Heart right ventricle (tissue), 16 donors: ENCODE measurements around the gene COL4A2. TPM values are rescaled to one million over a fixed set of nuclear protein-coding genes. Genes with fewer than 3 reads are reported as not detected.

ENCODE experiments used
- ATAC-seq, 8 donors: fragments of 200-7000 bp; cut with Tn5 transposase; one replicate each; pipeline ENCODE4 v1.9.1; 2020; ENCODE audit warnings: mild to moderate bottlenecking in 8 of 8, moderate library complexity in 8 of 8, moderate number of reproducible peaks in 1 of 8
- DNase-seq, 2 donors: peaks; one replicate each; pipeline ENCODE4 v3.0.0-alpha.2; 2020
- H3K27ac ChIP-seq, 10 donors: fragments of 200-600 bp; sonication (generic) in 2 of 10; one replicate each; pipeline versions ENCODE4 v1.5.0 to v1.8.0; 2020 to 2022; ENCODE audit warnings: mild to moderate bottlenecking in 3 of 10
- H3K27me3 ChIP-seq, 7 donors: fragments of 200-600 bp; one replicate each; pipeline ENCODE4 v1.8.0; 2021 to 2022; ENCODE audit warnings: mild to moderate bottlenecking in 2 of 7
- H3K36me3 ChIP-seq, 9 donors: fragments of 200-600 bp; sonication (generic) in 1 of 9; one replicate each; pipeline versions ENCODE4 v1.5.0 to v1.8.0; 2020 to 2022; ENCODE audit warnings: mild to moderate bottlenecking in 2 of 9
- H3K4me1 ChIP-seq, 9 donors: fragments of 200-600 bp; sonication (generic) in 1 of 9; one replicate each; pipeline versions ENCODE4 v1.5.0 to v1.8.0; 2020 to 2022; ENCODE audit warnings: mild to moderate bottlenecking in 4 of 9
- H3K4me3 ChIP-seq, 10 donors: fragments of 200-600 bp; sonication (generic) in 2 of 10; one replicate each; pipeline versions ENCODE4 v1.5.0 to v1.8.0; 2020 to 2022; ENCODE audit warnings: mild to moderate bottlenecking in 7 of 10, moderate library complexity in 2 of 10
- H3K9me3 ChIP-seq, 11 donors: fragments of 200-600 bp in 10 of 11; sonication (generic) in 2 of 11; one replicate each; pipeline versions ENCODE4 v1.5.0 to v1.8.0; 2013 to 2022; ENCODE audit warnings: mild to moderate bottlenecking in 2 of 11, control low read depth in 1 of 11, moderate library complexity in 1 of 11
- WGBS, 2 donors: extraction: QIAGEN DNeasy Blood & Tissue Kit; methylation state at CpG; one replicate each; pipeline ENCODE4 v1.1.7; 2013; ENCODE audit warnings: inconsistent platforms in 1 of 2; 5-methylcytosine and 5-hydroxymethylcytosine counted together
- intact Hi-C, 10 donors: fragments of 100-400 bp; cut with DNase I; formaldehyde crosslinking; loops; one replicate each; pipeline versions ENCODE4 v1.11.1 to v1.14.2; 2022
- polyA plus RNA-seq, 2 donors: library from polyadenylated mRNA; stranded (reverse); fragments of 200-250 nt; gene quantifications; one replicate each; pipeline ENCODE4 v1.2.3, GENCODE V29; 2013
- total RNA-seq, 10 donors: library from RNA; stranded (reverse); fragmentation: NEBNext Ultra II Directional in 3 of 10; extraction: Animal tissue kit (Norgen Biotek cat#: 25700) in 3 of 10; gene quantifications; one replicate each; pipeline versions ENCODE4 v1.2.1 to v1.2.4, GENCODE V29; 2021 to 2023
- TF ChIP-seq, protein P1 (sequence below), 9 donors: fragments of 200-600 bp; sonication (generic) in 2 of 9; IDR thresholded peaks; one replicate each; pipeline versions ENCODE4 v1.5.0 to v1.8.0; 2021 to 2022; ENCODE audit warnings: antibody characterized with exemption in 9 of 9, mild to moderate bottlenecking in 5 of 9, moderate library complexity in 1 of 9
- donor health status: Arrhythmogenic right ventricular cardiomyopathy.
- donor health status: ischemic (EF 13 %, LVEDD 7.1; RV severe dilation, severe dysfunction).
- donor health status: healthy with polysubstance abuse.
- donor health status: DM: no; HTN: yes; CAD: no.
- donor health status: DM: no; HTN: no; CAD: no.
- donor health status: ischemic (EF 25% LVEDD 6.9; RV normal size, moderate dysfunction).
- donor health status: ischemic (EF 25% LVEDD 5.7; RV mildly dilated, moderate dysfunction).
- donor health status: healthy.
- donor health status: DM: yes; HTN: yes; CAD: no.
- donor health status: Ischemic cardiomyopathy.
- donor health status: ischemic (EF 35%, LVEDD 5.7; RV mildly dilated, moderate dysfunction).
- donor health status: nonischemic (EF 11% LVEDD 7.7; RV severe dilation, severe dysfunction).
- donor health status: DM: yes; HTN: yes; CAD: no.
- donor health status: PGD.
- donor health status: ischemic (EF 29% LVEDD 5.4; RV normal size, mild dysfunction).
- donor health status: nonischemic (EF 23%, LVEDD 6.1; RV moderate dilation, normal function).

The COL4A2 gene
- total and polyA plus RNA-seq, 12 donors = 81.7 to 301 (median 128) TPM

DNA sequence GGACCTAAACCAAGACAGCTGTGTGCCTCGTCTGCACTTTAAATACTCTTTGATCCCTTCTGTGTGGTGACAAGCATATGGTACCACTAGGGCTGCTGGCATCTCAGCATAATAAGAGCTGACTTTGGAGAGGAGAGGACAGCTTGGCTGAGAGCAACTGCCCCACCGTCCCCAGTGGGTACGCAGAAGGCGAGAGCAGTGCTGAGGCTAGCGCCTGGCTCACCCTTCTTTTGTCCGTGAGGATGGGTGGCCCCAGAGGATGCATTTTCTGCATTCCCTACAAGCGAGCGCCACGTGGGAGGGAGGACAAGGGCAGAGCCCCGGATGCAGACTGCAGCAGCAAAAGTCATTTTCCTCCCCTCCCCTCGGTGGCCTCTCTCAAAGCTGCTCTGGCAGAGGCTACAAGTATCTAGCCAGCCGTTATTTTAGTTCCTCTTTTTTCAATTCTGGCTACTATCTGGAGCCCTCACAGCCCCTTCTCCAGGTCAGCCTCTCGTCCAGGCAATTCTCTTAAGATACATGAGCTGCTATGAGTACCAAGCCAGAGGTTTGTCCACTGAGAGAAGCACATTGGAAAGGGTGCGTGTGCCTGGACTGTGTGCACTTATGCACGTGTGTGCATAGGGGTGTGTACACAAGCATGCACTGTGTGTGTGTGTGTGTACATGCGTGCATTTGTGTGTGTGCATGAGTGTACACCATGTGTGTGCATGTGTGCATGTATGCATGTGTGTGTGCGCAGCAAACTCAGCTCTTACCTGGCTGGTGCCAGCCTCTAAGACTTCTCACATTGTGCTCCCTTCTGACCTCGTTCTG lies 203.1 kb downstream of the COL4A2 start:
- Histone ChIP-seq H3K36me3 (peaks cover 0 to 98% (median 37%) of the 10 kb centered on the region in 9 donors), H3K4me3 (no peak overlapping the region), H3K9me3 (peaks cover 0 to 6% (median 0%) of the 10 kb centered on the region in 11 donors), H3K27me3 (no peaks in the 10 kb centered on the region), H3K27ac (peak overlapping the region; percentile 16 to 96 (median 79)), H3K4me1 (peaks cover 5 to 55% (median 36%) of the 10 kb centered on the region in 9 donors)
- TF ChIP-seq, protein P1, sequence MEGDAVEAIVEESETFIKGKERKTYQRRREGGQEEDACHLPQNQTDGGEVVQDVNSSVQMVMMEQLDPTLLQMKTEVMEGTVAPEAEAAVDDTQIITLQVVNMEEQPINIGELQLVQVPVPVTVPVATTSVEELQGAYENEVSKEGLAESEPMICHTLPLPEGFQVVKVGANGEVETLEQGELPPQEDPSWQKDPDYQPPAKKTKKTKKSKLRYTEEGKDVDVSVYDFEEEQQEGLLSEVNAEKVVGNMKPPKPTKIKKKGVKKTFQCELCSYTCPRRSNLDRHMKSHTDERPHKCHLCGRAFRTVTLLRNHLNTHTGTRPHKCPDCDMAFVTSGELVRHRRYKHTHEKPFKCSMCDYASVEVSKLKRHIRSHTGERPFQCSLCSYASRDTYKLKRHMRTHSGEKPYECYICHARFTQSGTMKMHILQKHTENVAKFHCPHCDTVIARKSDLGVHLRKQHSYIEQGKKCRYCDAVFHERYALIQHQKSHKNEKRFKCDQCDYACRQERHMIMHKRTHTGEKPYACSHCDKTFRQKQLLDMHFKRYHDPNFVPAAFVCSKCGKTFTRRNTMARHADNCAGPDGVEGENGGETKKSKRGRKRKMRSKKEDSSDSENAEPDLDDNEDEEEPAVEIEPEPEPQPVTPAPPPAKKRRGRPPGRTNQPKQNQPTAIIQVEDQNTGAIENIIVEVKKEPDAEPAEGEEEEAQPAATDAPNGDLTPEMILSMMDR (IDR thresholded peaks at IDR 0.05) = no peak
- WGBS, 2 donors = 34 to 43% methylated on average over 18 of the region's 18 CpGs
- DNase-seq = peak; percentile 40 to 51
- ATAC-seq = peak; percentile 3 to 63 (median 27)
- intact Hi-C loops = loop anchor here in 5 of 10 donors (5.0 to 10.0 kb wide), 3 partner anchors 47 to 55 kb away; partner anchors contain the start of gene RAB20 (in 4 of the 5)

DNA sequence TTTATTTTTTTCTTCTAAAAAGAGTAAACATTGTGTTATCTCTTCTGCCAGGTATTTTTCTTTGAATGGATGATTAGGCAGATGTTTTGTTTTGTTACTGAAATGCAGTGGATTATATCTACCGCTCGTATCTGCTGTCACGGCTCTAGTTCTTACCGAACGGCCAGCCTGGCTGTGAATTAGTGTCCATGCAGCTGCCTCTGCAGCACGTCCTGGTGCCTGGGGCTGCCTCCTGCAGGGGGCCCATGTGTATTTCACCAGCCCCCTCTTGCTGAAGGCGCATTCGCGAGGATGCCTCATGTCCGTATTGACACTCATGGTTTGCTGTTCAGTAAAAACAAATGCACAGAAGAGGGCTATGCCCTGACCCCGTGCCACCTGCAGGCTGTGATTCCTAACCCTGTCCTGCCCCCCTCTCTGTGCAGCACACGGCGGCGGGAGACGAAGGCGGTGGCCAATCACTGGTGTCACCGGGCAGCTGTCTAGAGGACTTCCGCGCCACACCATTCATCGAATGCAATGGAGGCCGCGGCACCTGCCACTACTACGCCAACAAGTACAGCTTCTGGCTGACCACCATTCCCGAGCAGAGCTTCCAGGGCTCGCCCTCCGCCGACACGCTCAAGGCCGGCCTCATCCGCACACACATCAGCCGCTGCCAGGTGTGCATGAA lies 204.6 kb downstream of the COL4A2 start:
- peaks cover 0 to 85% (median 37%) of the 10 kb centered on the region in 9 donors for H3K36me3 ChIP-seq
- H3K4me3 ChIP-seq = no peak overlapping the region
- H3K27me3 ChIP-seq = no peaks in the 10 kb centered on the region
- WGBS, 2 donors = 94 to 96% methylated on average over 31 of the region's 31 CpGs
- H3K27ac ChIP-seq = no peak overlapping the region
- H3K9me3 ChIP-seq = peaks cover 0 to 12% (median 0%) of the 10 kb centered on the region in 11 donors
- DNase-seq (no peak), ATAC-seq (no peak)
- intact Hi-C loops = no loop called here
- H3K4me1 ChIP-seq = peaks cover 3 to 44% (median 34%) of the 10 kb centered on the region in 9 donors
- TF ChIP-seq, protein P1 (IDR thresholded peaks at IDR 0.05) = no peak

DNA sequence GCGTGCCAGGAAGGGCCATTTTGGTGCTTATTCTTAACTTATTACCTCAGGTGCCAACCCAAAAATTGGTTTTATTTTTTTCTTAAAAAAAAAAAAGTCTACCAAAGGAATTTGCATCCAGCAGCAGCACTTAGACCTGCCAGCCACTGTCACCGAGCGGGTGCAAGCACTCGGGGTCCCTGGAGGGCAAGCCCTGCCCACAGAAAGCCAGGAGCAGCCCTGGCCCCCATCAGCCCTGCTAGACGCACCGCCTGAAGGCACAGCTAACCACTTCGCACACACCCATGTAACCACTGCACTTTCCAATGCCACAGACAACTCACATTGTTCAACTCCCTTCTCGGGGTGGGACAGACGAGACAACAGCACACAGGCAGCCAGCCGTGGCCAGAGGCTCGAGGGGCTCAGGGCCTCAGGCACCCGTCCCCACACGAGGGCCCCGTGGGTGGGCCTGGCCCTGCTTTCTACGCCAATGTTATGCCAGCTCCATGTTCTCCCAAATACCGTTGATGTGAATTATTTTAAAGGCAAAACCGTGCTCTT lies 205.2 kb downstream of the COL4A2 start:
- Histone ChIP-seq H3K36me3 (peaks cover 0 to 81% (median 37%) of the 10 kb centered on the region in 9 donors), H3K4me3 (no peak overlapping the region), H3K27ac (no peak overlapping the region), H3K4me1 (peaks cover 0 to 37% (median 27%) of the 10 kb centered on the region in 9 donors), H3K9me3 (peaks cover 0 to 12% (median 0%) of the 10 kb centered on the region in 11 donors), H3K27me3 (no peaks in the 10 kb centered on the region)
- DNase-seq = no peak
- no peak for ATAC-seq
- TF ChIP-seq, protein P1 (IDR thresholded peaks at IDR 0.05) = no peak
- WGBS, 2 donors = 87% methylated on average over 17 of the region's 17 CpGs
- intact Hi-C loops = no loop called here

DNA sequence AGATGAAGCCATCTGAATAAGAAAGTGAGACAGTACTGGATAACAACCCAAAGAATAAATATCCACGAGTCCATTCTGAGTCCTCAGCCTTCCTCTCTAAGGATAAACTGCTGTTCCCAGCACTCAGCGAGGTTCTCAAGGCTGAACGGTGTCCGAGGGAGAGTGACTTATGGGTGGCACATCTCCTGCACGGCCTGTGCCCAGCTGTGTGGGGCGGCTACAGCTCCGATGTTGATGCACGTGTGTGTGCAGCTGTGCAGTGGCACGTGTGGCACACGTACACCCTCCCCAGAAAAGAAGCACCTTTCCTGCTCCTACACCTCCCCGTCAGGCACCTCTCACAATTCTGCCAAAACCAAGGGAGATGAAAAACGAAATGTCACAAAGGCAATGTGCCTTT lies 209.4 kb downstream of the COL4A2 start:
- intact Hi-C loops = no loop called here
- H3K9me3 ChIP-seq = peaks cover 0 to 12% (median 0%) of the 10 kb centered on the region in 11 donors
- no peaks in the 10 kb centered on the region for H3K27me3 ChIP-seq
- 75 to 81% methylated on average over 12 of the region's 12 CpGs for WGBS, 2 donors
- H3K4me3 ChIP-seq = no peak overlapping the region
- H3K27ac ChIP-seq = no peak overlapping the region
- TF ChIP-seq, protein P1 (IDR thresholded peaks at IDR 0.05) = no peak
- DNase-seq = no peak
- H3K36me3 ChIP-seq = peaks cover 0 to 41% (median 21%) of the 10 kb centered on the region in 9 donors
- ATAC-seq = no peak
- H3K4me1 ChIP-seq = peaks cover 3 to 33% (median 11%) of the 10 kb centered on the region in 9 donors
